ENCODE results near the gene TMED5. TPM values are rescaled to one million over a fixed set of nuclear protein-coding genes. Genes with fewer than 3 reads are reported as not detected.
"Not testable (repeated sequence)": the region's sequence is repeated elsewhere in the genome, so short reads cannot be mapped to it uniquely, and the experiment has no call there.

The TMED5 gene
- total RNA-seq, 5 donors from 2014 or later (not counting 1 experiment from before 2014, with no cell fraction given) = 40.9 to 47.6 (median 44.8) TPM

- Histone ChIP-seq H3K4me1 (ENCODE audit: control insufficient read depth in 1 of 2, extremely low read depth in 1 of 2, insufficient read depth in 2 of 2, low read length in 2 of 2) (peaks cover 23 to 34% of the 10 kb centered on the region in 2 experiments), H3K27ac (ENCODE audit: low read length) (no peak overlapping the region), H3K4me3 (ENCODE audit: control insufficient read depth in 1 of 2, extremely low read depth in 1 of 2, low read length in 1 of 2) (peak overlapping the region in 1 of 2 donors; percentile 100), H3K9me3 (no peaks in the 10 kb centered on the region), H3K36me3 (ENCODE audit: control insufficient read depth in 2 of 2, extremely low read depth in 1 of 2, insufficient read depth in 1 of 2, low read length in 1 of 2) (peaks cover 0 to 14% of the 10 kb centered on the region in 2 donors), H3K27me3 (replicated peaks in 1 of 2; ENCODE audit: control insufficient read depth in 2 of 2, extremely low read depth in 1 of 2, insufficient read depth in 2 of 2, low read length in 1 of 2) (no peaks in the 10 kb centered on the region)
- Mint-ChIP-seq H3K9me3 (no peaks in the 10 kb centered on the region), H3K27me3 (no peaks in the 10 kb centered on the region), H3K4me1 (peaks cover 54 to 75% (median 67%) of the 10 kb centered on the region in 3 donors), H3K4me3 (peak overlapping the region; percentile 88 to 94 (median 92)), H3K36me3 (peaks cover 23% of the 10 kb centered on the region), H3K27ac (peak overlapping the region in 1 of 2 donors; percentile 36)
- ChIA-PET POLR2A (interaction anchor here (0.5 to 0.6 kb wide), 4 partner anchors 91 to 216 kb away, joined by 6 to 8 read pairs (median 7); no protein-coding TSS in a partner anchor), CTCF (interaction anchor here (0.6 to 0.7 kb wide), 2 partner anchors 13 to 21 kb away, joined by 6 to 7 read pairs; no protein-coding TSS in a partner anchor)
- ATAC-seq (replicated peaks in 1 of 4) (no peak), DNase-seq (no peak)
- 59% methylated on average over 4 of the region's 4 CpGs for WGBS (ENCODE audit: insufficient coverage)
Observed at GRCh38 chr1:93177991-93178390, 2.2 kb downstream of the TMED5 start.

GRCh38 chr1:93174638-93175037 lies 5.6 kb downstream of the TMED5 start:
- H3K4me3 Mint-ChIP-seq = not testable (repeated sequence)
- POLR2A ChIA-PET = interaction anchor here in 1 of 2 donors (0.7 kb wide), 1 partner anchor 28 kb away, joined by 4 read pairs; no protein-coding TSS in a partner anchor
- H3K4me1 Mint-ChIP-seq = peaks cover 67 to 77% (median 74%) of the 10 kb centered on the region in 3 donors

DNA sequence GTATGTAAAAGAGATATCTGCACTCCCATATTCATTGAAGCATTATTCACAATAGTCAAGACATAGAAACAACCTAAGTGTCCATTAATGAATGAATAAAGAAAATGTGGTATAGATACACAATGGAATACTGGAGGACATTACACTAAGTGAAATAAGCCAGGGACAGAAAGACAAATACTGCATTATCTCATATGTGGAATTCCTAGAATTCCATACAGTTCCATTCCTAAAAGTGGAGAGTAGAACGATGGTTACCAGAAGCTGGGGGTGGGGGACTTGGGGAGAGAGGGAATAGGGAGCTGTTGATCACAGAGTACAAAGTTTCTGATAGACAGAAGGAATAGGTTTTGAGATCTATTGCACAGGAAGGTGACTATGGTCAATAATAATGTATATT lies 7.4 kb downstream of the TMED5 start:
- ChIA-PET CTCF (interaction anchor here in 1 of 2 donors (0.7 to 1.2 kb wide), 4 partner anchors 9 to 132 kb away, joined by 3 to 4 read pairs (median 4); no protein-coding TSS in a partner anchor), POLR2A (interaction anchor here in 1 of 2 donors (1.3 kb wide), 1 partner anchor 92 kb away, joined by 4 read pairs; no protein-coding TSS in a partner anchor)
- Histone ChIP-seq H3K27me3 (replicated peaks in 1 of 2; ENCODE audit: control insufficient read depth in 2 of 2, extremely low read depth in 1 of 2, insufficient read depth in 2 of 2, low read length in 1 of 2) (no peaks in the 10 kb centered on the region), H3K4me1 (ENCODE audit: control insufficient read depth in 1 of 2, extremely low read depth in 1 of 2, insufficient read depth in 2 of 2, low read length in 2 of 2) (peaks cover 17 to 21% of the 10 kb centered on the region in 2 experiments), H3K36me3 (ENCODE audit: control insufficient read depth in 2 of 2, extremely low read depth in 1 of 2, insufficient read depth in 1 of 2, low read length in 1 of 2) (peaks cover 0 to 14% of the 10 kb centered on the region in 2 donors), H3K4me3 (ENCODE audit: control insufficient read depth in 1 of 2, extremely low read depth in 1 of 2, low read length in 1 of 2) (no peak overlapping the region), H3K27ac (ENCODE audit: low read length) (no peak overlapping the region), H3K9me3 (no peaks in the 10 kb centered on the region)
- Mint-ChIP-seq H3K4me1 (peaks cover 73 to 79% (median 77%) of the 10 kb centered on the region in 3 donors), H3K27ac (peak overlapping the region in 1 of 2 donors; percentile 22), H3K27me3 (no peaks in the 10 kb centered on the region), H3K4me3 (peak overlapping the region in 2 of 3 donors; percentile 2 to 83), H3K36me3 (peaks cover 39% of the 10 kb centered on the region), H3K9me3 (peaks cover 0 to 6% (median 0%) of the 10 kb centered on the region in 3 donors)
- ATAC-seq (replicated peaks in 1 of 4) = no peak
- WGBS (ENCODE audit: insufficient coverage) = no CpG with 5 or more reads among the region's 1 CpG
- no peak for DNase-seq

More at GRCh38 chr1:93174638-93175037, 5.6 kb downstream of the TMED5 start:
- H3K27ac Mint-ChIP-seq; DNase-seq; H3K27ac ChIP-seq (ENCODE audit: low read length); H3K27me3 ChIP-seq (replicated peaks in 1 of 2; ENCODE audit: control insufficient read depth in 2 of 2, extremely low read depth in 1 of 2, insufficient read depth in 2 of 2, low read length in 1 of 2); H3K9me3 Mint-ChIP-seq; H3K27me3 Mint-ChIP-seq; ATAC-seq (replicated peaks in 1 of 4); CTCF ChIA-PET; H3K9me3 ChIP-seq; H3K4me3 ChIP-seq (ENCODE audit: control insufficient read depth in 1 of 2, extremely low read depth in 1 of 2, low read length in 1 of 2): not testable (repeated sequence)
- WGBS (ENCODE audit: insufficient coverage) = no CpG with 5 or more reads among the region's 3 CpGs
- H3K4me1 ChIP-seq (ENCODE audit: control insufficient read depth in 1 of 2, extremely low read depth in 1 of 2, insufficient read depth in 2 of 2, low read length in 2 of 2) = peaks cover 24 to 34% of the 10 kb centered on the region in 2 experiments
- peaks cover 0 to 14% of the 10 kb centered on the region in 2 donors for H3K36me3 ChIP-seq (ENCODE audit: control insufficient read depth in 2 of 2, extremely low read depth in 1 of 2, insufficient read depth in 1 of 2, low read length in 1 of 2)
- peaks cover 33% of the 10 kb centered on the region for H3K36me3 Mint-ChIP-seq

- ChIA-PET POLR2A (interaction anchor here in 1 of 2 donors (1.3 kb wide), 1 partner anchor 11 kb away, joined by 3 read pairs; no protein-coding TSS in a partner anchor), CTCF (interaction anchor here in 1 of 2 donors (1.0 kb wide), 1 partner anchor 9 kb away, joined by 3 read pairs; no protein-coding TSS in a partner anchor)
- H3K36me3 Mint-ChIP-seq = peaks cover 43% of the 10 kb centered on the region
- Histone ChIP-seq H3K4me3 (ENCODE audit: control insufficient read depth in 1 of 2, extremely low read depth in 1 of 2, low read length in 1 of 2) (peak overlapping the region in 1 of 2 donors; percentile 7), H3K27me3 (replicated peaks in 1 of 2; ENCODE audit: control insufficient read depth in 2 of 2, extremely low read depth in 1 of 2, insufficient read depth in 2 of 2, low read length in 1 of 2) (no peaks in the 10 kb centered on the region), H3K36me3 (ENCODE audit: control insufficient read depth in 2 of 2, extremely low read depth in 1 of 2, insufficient read depth in 1 of 2, low read length in 1 of 2) (peaks cover 0 to 13% of the 10 kb centered on the region in 2 donors), H3K4me1 (ENCODE audit: control insufficient read depth in 1 of 2, extremely low read depth in 1 of 2, insufficient read depth in 2 of 2, low read length in 2 of 2) (peaks cover 11 to 13% of the 10 kb centered on the region in 2 experiments), H3K27ac (ENCODE audit: low read length) (no peak overlapping the region), H3K9me3 (no peaks in the 10 kb centered on the region)
- peaks cover 75% of the 10 kb centered on the region in 3 donors for H3K4me1 Mint-ChIP-seq
- no peak for DNase-seq
- no peaks in the 10 kb centered on the region for H3K27me3 Mint-ChIP-seq
- ATAC-seq (replicated peaks in 1 of 4) = no peak
- WGBS (ENCODE audit: insufficient coverage) = no CpG with 5 or more reads among the region's 1 CpG
- H3K9me3 Mint-ChIP-seq = peaks cover 0 to 9% (median 4%) of the 10 kb centered on the region in 3 donors
- peak overlapping the region; percentile 71 to 83 (median 77) for H3K4me3 Mint-ChIP-seq
- peak overlapping the region in 1 of 2 donors; percentile 49 for H3K27ac Mint-ChIP-seq
Observed at GRCh38 chr1:93171549-93172034, 8.6 kb downstream of the TMED5 start.

GRCh38 chr1:93170141-93170678 lies 10.0 kb downstream of the TMED5 start:
- H3K27me3 ChIP-seq (replicated peaks in 1 of 2; ENCODE audit: control insufficient read depth in 2 of 2, extremely low read depth in 1 of 2, insufficient read depth in 2 of 2, low read length in 1 of 2); H3K9me3 ChIP-seq; H3K27ac ChIP-seq (ENCODE audit: low read length); H3K4me3 ChIP-seq (ENCODE audit: control insufficient read depth in 1 of 2, extremely low read depth in 1 of 2, low read length in 1 of 2); DNase-seq; POLR2A ChIA-PET; ATAC-seq (replicated peaks in 1 of 4); H3K27me3 Mint-ChIP-seq; H3K27ac Mint-ChIP-seq; H3K4me1 ChIP-seq (ENCODE audit: control insufficient read depth in 1 of 2, extremely low read depth in 1 of 2, insufficient read depth in 2 of 2, low read length in 2 of 2); H3K9me3 Mint-ChIP-seq; H3K36me3 ChIP-seq (ENCODE audit: control insufficient read depth in 2 of 2, extremely low read depth in 1 of 2, insufficient read depth in 1 of 2, low read length in 1 of 2): not testable (repeated sequence)
- Mint-ChIP-seq H3K4me3 (peak overlapping the region in 1 of 3 donors; percentile 83), H3K4me1 (peaks cover 73 to 74% (median 73%) of the 10 kb centered on the region in 3 donors), H3K36me3 (peaks cover 42% of the 10 kb centered on the region)
- WGBS (ENCODE audit: insufficient coverage) = 100% methylated on average over 20 of the region's 36 CpGs
- CTCF ChIA-PET = interaction anchor here (0.6 kb wide), 2 partner anchors 8 to 359 kb away, joined by 3 read pairs; no protein-coding TSS in a partner anchor

- no peak for ATAC-seq (replicated peaks in 1 of 4)
- no peaks in the 10 kb centered on the region for H3K27me3 ChIP-seq (replicated peaks in 1 of 2; ENCODE audit: control insufficient read depth in 2 of 2, extremely low read depth in 1 of 2, insufficient read depth in 2 of 2, low read length in 1 of 2)
- H3K36me3 ChIP-seq (ENCODE audit: control insufficient read depth in 2 of 2, extremely low read depth in 1 of 2, insufficient read depth in 1 of 2, low read length in 1 of 2) = peaks cover 0 to 4% of the 10 kb centered on the region in 2 donors
- no peak overlapping the region for H3K27ac ChIP-seq (ENCODE audit: low read length)
- Mint-ChIP-seq H3K36me3 (peaks cover 39% of the 10 kb centered on the region), H3K27ac (peak overlapping the region in 1 of 2 donors; percentile 14), H3K27me3 (no peaks in the 10 kb centered on the region), H3K9me3 (peaks cover 4 to 9% (median 5%) of the 10 kb centered on the region in 3 donors), H3K4me1 (peaks cover 62 to 66% (median 63%) of the 10 kb centered on the region in 3 donors), H3K4me3 (no peak overlapping the region)
- no peak overlapping the region for H3K4me3 ChIP-seq (ENCODE audit: control insufficient read depth in 1 of 2, extremely low read depth in 1 of 2, low read length in 1 of 2)
- no peak for DNase-seq
- H3K4me1 ChIP-seq (ENCODE audit: control insufficient read depth in 1 of 2, extremely low read depth in 1 of 2, insufficient read depth in 2 of 2, low read length in 2 of 2) = peaks cover under 1 to 6% of the 10 kb centered on the region in 2 experiments
- CTCF ChIA-PET = interaction anchor here in 1 of 2 donors (0.5 kb wide), 1 partner anchor 12 kb away, joined by 8 read pairs; no protein-coding TSS in a partner anchor
- POLR2A ChIA-PET = interaction anchor here in 1 of 2 donors (0.7 kb wide), 1 partner anchor 8 kb away, joined by 3 read pairs; no protein-coding TSS in a partner anchor
- no peaks in the 10 kb centered on the region for H3K9me3 ChIP-seq
Observed at GRCh38 chr1:93167006-93167405, 13.2 kb downstream of the TMED5 start.

Data from T-cell (primary cell).